Dermis lymphatic vessel endothelial cell (primary cell): Measurements from ENCODE around the gene ZNF695. TPM values are rescaled to one million over a fixed set of nuclear protein-coding genes. Genes with fewer than 3 reads are reported as not detected.

Source experiments
- total RNA-seq: library from RNA; depleted of rRNA; stranded (reverse); fragments of >200 nt; gene quantifications from 2 replicates; pipeline ENCODE4 v1.2.1, GENCODE V29; 2014

The ZNF695 gene
- 1.1 and 1.5 TPM in 2 replicates for total RNA-seq

DNA sequence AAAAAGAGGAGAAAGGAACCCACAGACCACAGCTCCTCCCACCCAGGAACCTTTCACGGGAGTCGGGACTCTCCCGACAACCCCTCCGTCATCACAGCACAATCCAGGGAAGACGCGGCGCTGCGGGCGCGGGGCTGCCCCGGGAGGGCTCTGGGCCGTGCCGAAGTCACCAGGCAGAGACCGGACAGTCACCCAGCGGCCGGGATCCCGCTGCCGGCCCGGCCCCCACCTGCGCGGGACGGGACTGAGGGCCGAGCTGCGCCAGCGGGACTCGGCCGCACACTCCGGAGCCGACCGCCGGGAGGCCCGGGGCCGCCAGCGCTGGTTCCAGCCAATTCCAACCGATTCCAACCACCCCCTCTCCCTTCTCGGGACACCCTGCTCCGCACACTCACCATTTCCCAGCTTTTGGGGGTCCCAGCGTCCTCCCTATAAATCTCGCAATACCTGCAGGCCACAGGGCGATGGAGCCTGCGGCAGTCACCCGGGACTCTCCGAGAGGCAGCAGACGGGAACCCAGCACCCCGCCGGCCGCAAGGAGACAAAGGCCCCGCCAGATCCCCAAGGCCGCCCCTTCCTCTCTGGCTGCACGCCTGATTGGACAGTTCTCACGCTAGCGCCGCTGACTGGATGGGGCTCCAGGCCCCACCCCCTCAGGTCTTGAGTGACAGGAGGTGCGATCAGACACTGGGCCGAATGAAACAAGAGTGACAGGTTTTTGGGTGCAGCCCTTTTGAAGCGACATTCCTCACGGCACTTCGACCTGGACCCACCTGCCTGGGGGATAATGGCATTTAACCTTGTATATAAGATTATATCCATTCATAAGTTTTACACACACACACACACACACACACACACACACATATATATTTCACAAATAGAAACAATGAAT, at the start of gene ZNF695:
TSS of gene ZNF695 (minus strand) at position 547 of the 895 bp plus-strand sequence. CDS start at position 398, 149 bp downstream.

Other genes with a start within 250 kb of the ZNF695 start
- gene AHCTF1, start 76.1 kb downstream of the ZNF695 start, total RNA-seq = 23.1 and 32.1 TPM in 2 replicates
- 6.1 and 10.4 TPM in 2 replicates for gene ZNF670, start 70.8 kb upstream of the ZNF695 start, total RNA-seq
- 11.8 and 17.3 TPM in 2 replicates for gene ZNF669, start 96.3 kb upstream of the ZNF695 start, total RNA-seq
- gene ZNF124, start 164.0 kb upstream of the ZNF695 start, total RNA-seq = 90.1 and 93.8 TPM in 2 replicates
- not detected in 2 replicates for gene VN1R5, start 248.0 kb upstream of the ZNF695 start, total RNA-seq